Spleen (tissue), 7 donors: ENCODE data around the gene EPHB3.

Source experiments
- POLR2A ChIP-seq, 3 donors: fragments of 450-650 bp; IDR thresholded peaks; one replicate each; pipeline ENCODE4 v1.5.1; 2017; ENCODE audit warnings: antibody characterized with exemption in 3 of 3, mild to moderate bottlenecking in 1 of 3
- TF ChIP-seq, protein P1 (sequence below), 11 experiments: fragments of 200-600 bp in 7 of 11; fragments of 450-650 bp in 4 of 11; sonication (generic) in 4 of 11; IDR thresholded peaks in 8 of 11; conservative IDR thresholded peaks in 3 of 11; 1 replicate in 7 of 11; 2 replicates in 4 of 11; pipeline versions ENCODE4 v1.4.0 to v1.8.0; 2016 to 2021; ENCODE audit warnings: antibody characterized with exemption in 11 of 11, inconsistent platforms in 4 of 11, mild to moderate bottlenecking in 1 of 11
- donor health status: DM: no; HTN: no; CAD: no; lungs with moderate emphysema.
- donor health status: DM: no; HTN: no; CAD: no.
- donor health status: DM: no; HTN: no; CAD: no.

DNA sequence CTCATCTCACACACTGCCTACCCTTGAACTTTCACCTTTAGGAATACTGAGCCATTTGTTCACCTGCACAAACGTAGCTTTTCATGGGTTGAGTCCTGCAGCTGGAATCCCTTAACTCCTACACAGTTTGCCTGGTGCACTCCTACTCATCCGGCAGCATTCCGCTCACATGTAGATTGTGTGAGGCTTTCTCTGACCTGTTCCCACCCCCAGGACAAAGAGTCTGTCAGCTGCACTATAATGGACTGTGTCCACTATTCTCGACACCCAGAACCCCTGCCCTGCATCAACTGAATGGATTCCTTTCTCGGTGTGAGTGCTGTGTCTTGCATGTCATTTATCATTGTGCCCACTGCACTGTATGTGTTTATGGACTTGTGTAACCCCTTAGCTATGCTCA is 54.9 kb downstream of the EPHB3 start:
- TF ChIP-seq, protein P1, sequence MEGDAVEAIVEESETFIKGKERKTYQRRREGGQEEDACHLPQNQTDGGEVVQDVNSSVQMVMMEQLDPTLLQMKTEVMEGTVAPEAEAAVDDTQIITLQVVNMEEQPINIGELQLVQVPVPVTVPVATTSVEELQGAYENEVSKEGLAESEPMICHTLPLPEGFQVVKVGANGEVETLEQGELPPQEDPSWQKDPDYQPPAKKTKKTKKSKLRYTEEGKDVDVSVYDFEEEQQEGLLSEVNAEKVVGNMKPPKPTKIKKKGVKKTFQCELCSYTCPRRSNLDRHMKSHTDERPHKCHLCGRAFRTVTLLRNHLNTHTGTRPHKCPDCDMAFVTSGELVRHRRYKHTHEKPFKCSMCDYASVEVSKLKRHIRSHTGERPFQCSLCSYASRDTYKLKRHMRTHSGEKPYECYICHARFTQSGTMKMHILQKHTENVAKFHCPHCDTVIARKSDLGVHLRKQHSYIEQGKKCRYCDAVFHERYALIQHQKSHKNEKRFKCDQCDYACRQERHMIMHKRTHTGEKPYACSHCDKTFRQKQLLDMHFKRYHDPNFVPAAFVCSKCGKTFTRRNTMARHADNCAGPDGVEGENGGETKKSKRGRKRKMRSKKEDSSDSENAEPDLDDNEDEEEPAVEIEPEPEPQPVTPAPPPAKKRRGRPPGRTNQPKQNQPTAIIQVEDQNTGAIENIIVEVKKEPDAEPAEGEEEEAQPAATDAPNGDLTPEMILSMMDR (IDR thresholded peaks at IDR 0.05 in 8 of 11, conservative IDR thresholded peaks at IDR 0.05 in 3 of 11): no peak
- no peak for TF ChIP-seq POLR2A (IDR thresholded peaks at IDR 0.05)
